SH-SY5Y (cell line): Measurements from ENCODE around the gene MKNK2.

Source experiments
- GATA2 ChIP-seq: IDR thresholded peaks from 2 replicates; pipeline ENCODE4 v1.6.1; 2011; ENCODE audit warnings: mild to moderate bottlenecking, low read depth, low read length
- GATA3 ChIP-seq: IDR thresholded peaks from 2 replicates; pipeline ENCODE4 v1.6.1; 2011; ENCODE audit warnings: low read depth, mild to moderate bottlenecking, low read length, moderate library complexity

- no peak for TF ChIP-seq GATA3
- no peak for TF ChIP-seq GATA2
Observed at GRCh38 chr19:2038284-2039088, 12.6 kb downstream of the MKNK2 start.
